GM10266 (cell line): ENCODE results near the gene UCHL5.
"Not testable (repeated sequence)": the region's sequence is repeated elsewhere in the genome, so short reads cannot be mapped to it uniquely, and the experiment has no call there.

ENCODE experiments used
- DNase-seq: peaks from one replicate; pipeline ENCODE4 v3.0.0; 2012; ENCODE audit errors: extremely low spot score
- TF ChIP-seq, protein P1 (sequence below): IDR thresholded peaks from 2 replicates; pipeline ENCODE4 v1.5.1; 2012; ENCODE audit warnings: mild to moderate bottlenecking, low read depth; ENCODE audit not compliant: control insufficient read depth, insufficient read depth; ENCODE audit errors: missing control alignments

UCHL5 gene

DNA sequence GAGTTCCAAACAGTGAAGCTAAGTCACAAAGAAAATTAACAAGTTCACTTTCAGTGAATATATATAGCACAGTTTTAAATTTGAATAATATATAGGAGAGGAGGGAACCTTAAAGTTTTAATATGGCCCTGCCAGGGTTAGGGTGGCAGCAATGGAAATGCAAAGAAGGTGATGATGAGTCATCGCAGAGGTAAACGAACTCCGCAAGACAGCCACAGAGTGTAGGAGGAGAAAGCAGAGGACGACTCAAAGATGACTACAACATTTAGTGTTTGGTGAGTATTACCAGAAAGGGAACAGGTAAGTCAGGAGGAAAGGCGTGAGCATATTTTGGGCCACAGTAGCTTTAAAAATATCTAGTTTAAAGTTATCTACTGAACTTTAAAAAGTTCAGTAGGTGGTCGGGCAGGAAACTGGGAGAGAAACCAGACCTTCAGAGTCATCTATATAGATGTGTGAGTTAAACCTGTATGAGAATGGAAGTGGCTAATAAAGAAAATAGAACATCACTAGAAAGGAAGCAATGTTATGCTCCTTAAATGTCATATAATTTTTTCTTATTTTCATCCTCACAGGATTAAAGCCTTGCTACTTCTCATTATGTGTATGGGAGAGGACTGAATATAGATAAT lies 75.7 kb downstream of the UCHL5 start:
- TF ChIP-seq, protein P1, sequence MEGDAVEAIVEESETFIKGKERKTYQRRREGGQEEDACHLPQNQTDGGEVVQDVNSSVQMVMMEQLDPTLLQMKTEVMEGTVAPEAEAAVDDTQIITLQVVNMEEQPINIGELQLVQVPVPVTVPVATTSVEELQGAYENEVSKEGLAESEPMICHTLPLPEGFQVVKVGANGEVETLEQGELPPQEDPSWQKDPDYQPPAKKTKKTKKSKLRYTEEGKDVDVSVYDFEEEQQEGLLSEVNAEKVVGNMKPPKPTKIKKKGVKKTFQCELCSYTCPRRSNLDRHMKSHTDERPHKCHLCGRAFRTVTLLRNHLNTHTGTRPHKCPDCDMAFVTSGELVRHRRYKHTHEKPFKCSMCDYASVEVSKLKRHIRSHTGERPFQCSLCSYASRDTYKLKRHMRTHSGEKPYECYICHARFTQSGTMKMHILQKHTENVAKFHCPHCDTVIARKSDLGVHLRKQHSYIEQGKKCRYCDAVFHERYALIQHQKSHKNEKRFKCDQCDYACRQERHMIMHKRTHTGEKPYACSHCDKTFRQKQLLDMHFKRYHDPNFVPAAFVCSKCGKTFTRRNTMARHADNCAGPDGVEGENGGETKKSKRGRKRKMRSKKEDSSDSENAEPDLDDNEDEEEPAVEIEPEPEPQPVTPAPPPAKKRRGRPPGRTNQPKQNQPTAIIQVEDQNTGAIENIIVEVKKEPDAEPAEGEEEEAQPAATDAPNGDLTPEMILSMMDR = no peak
- DNase-seq = peak; percentile 38

DNA sequence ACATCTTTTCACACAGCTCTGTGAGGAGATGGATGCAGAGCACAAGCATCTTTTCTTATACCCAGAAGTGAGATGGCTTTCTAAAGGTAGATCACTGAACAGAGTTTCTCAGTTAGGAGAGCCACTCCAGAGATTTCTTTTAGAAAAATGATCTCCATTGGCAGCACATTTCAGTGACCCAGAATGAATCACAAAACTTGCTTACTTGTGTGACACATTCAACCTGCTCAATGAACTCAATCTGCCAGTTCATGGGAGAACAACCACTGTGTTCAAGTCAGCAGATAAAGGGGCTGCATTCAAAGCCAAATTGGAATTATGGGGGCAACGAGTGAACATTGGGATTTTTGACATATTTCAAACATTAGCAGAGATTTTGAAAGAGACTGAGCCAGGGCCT lies 78.3 kb downstream of the UCHL5 start:
- TF ChIP-seq, protein P1 = no peak
- DNase-seq = no peak

DNA sequence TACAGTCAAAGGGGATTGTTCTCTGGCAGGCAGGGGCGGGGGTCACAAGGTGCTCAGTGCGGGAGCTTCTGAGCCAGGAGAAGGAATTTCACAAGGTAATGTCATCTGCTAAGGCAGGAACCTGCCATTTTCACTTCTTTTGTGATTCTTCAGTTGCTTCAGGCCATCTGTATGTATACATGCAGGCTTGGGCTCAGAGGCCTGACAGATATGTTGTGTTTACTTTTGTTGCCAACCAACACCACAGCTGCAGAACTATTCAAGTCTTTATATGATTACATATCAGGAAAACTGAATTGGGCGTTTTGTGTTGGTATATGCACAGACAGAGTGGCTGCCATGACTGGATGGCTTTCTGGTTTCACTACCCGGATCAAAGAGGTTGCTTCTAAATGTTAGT lies 78.8 kb downstream of the UCHL5 start:
- DNase-seq = not testable (repeated sequence)

DNA sequence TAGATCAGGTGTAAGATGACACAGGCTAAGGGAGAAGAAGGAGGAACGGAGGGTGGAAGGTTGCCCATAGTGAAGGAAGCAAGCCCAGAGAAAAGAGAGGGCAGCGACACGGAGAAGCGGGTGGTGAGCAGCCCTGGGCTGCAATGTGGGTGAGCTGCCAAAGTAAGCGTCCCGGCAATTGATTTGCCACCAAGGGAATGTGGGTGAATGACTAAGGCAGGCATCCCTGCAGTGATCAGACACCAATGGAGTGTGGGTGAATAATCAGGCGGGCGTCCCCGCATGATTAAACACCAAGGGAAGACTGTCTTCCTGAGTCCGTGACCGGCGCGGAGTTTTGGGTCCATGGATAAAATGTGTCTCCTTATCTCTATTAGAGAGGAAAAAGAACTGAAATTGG lies 79.6 kb downstream of the UCHL5 start:
- TF ChIP-seq, protein P1 = no peak
- no peak for DNase-seq

DNA sequence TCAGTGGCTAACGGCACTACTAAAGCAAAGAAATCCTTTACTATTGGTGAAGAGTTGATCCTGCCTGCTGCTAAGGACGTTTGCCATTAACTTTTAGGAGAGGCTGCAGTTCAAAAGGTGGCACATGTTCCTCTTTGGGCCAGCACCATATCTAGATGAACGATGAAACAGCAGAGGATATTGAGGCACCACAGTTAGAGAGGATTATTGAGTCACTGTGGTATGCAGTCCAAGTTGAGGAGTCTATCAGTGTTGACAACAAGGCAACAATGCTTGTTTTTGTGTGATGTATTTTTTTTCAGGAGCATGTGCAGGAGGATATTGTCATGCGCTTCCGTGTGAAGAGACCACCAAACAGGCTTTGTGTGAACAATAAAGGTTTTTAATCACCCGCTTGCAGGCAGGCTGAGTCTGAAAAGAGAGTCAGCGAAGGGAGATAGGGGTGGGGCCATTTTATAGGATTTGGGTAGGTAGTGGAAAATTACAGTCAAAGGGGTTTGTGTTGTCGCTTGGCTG lies 80.9 kb downstream of the UCHL5 start:
- DNase-seq = no peak
- TF ChIP-seq, protein P1 = no peak

DNA sequence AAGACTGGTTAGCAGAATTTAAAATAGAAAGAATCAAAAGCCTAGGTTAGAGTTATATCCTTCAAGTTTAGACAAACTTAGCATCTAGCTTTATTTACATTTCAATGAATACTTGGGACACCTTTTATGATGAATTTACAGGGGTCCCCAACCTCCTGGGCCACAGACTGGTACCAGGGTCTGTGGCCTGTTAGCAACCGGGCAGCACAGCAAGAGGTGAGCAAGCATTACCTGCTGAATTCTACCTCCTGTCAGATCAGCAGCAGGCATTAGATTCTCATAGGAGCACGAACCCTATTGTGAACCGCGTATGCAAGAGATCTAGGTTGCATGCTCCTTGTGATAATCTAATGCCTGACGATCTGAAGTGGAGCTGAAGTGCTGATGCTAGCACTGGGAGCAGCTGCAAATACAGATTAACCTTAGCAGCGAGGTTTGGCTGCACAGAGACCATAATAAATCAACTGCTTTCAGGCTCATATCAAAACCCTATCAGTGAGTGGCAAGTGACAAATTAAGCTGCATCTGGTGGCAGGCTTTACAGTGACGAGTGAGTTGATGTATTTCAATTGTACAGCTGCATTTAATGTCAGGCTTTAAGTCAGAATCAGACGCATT lies 82.0 kb downstream of the UCHL5 start:
- DNase-seq = no peak
- TF ChIP-seq, protein P1 = no peak

DNA sequence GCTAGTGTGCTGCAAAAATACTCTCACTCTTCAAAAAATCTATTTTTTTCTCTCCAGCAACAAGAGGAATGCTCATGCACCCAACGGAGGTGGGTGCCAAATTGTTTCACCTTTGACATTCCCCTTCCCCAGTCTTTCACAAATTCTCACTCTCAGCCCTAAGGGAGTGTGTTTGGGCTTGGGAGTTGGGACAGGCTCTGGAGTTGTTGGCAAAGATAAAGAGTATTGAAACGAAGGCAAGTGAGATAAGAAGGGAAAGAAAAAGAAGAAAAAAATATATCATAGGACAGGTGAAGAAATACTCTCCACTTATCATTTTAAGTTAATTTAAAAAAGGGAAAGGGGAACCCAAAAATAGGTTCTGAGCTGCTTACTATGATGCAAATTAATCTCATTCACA lies 82.6 kb downstream of the UCHL5 start:
- no peak for DNase-seq

More for the DNA sequence above, 82.6 kb downstream of the UCHL5 start:
- TF ChIP-seq, protein P1 = no peak
